Glutamatergic neuron (in vitro differentiated cells): Measurements from ENCODE around the gene TPO. TPM values are rescaled to one million over a fixed set of nuclear protein-coding genes. Genes with fewer than 3 reads are reported as not detected.

Experiments
- DNase-seq: peaks from one replicate; pipeline ENCODE4 v3.0.0; 2022
- H3K27ac Mint-ChIP-seq: one replicate; pipeline ENCODE4 v1.8.0; 2020; ENCODE audit warnings: mild to moderate bottlenecking, mixed read lengths, inconsistent platforms; ENCODE audit not compliant: unreplicated experiment
- H3K27me3 Mint-ChIP-seq: one replicate; pipeline ENCODE4 v1.8.0; 2020; ENCODE audit warnings: mild to moderate bottlenecking, moderate library complexity, mixed read lengths, inconsistent platforms; ENCODE audit not compliant: unreplicated experiment
- H3K36me3 Mint-ChIP-seq: one replicate; pipeline ENCODE4 v1.8.0; 2020; ENCODE audit warnings: mild to moderate bottlenecking, mixed read lengths, inconsistent platforms; ENCODE audit not compliant: unreplicated experiment
- H3K4me1 Mint-ChIP-seq: one replicate; pipeline ENCODE4 v1.8.0; 2020; ENCODE audit warnings: mild to moderate bottlenecking, low read depth, mixed read lengths, inconsistent platforms; ENCODE audit not compliant: unreplicated experiment
- H3K4me3 Mint-ChIP-seq: one replicate; pipeline ENCODE4 v1.8.0; 2020; ENCODE audit warnings: mild to moderate bottlenecking, mixed read lengths, inconsistent platforms; ENCODE audit not compliant: unreplicated experiment
- H3K9me3 Mint-ChIP-seq: one replicate; pipeline ENCODE4 v1.8.0; 2020; ENCODE audit warnings: mild to moderate bottlenecking, moderate library complexity, mixed read lengths, inconsistent platforms; ENCODE audit not compliant: unreplicated experiment
- CTCF ChIP-seq: fragments of 200-600 bp; sonication (generic); IDR thresholded peaks from one replicate; pipeline ENCODE4 v1.5.0; 2021; ENCODE audit not compliant: partially characterized antibody, unreplicated experiment
- total RNA-seq: library from RNA; stranded (reverse); fragmentation: NEBNext Ultra II Directional; extraction: Animal tissue kit (Norgen Biotek cat#: 25700); gene quantifications from one replicate; pipeline ENCODE4 v1.2.1, GENCODE V29; 2021; ENCODE audit not compliant: unreplicated experiment

The TPO gene
- total RNA-seq, 1 donor from 2014 or later: not detected

GRCh38 chr2:1521191-1521877, 108.1 kb downstream of the TPO start:
- no peak overlapping the region for H3K4me3 Mint-ChIP-seq
- no peak for DNase-seq
- H3K36me3 Mint-ChIP-seq: peaks cover 10% of the 10 kb centered on the region
- H3K9me3 Mint-ChIP-seq: no peaks in the 10 kb centered on the region
- no peak for TF ChIP-seq CTCF
- no peak overlapping the region for H3K27ac Mint-ChIP-seq
- peaks cover 4% of the 10 kb centered on the region for H3K27me3 Mint-ChIP-seq
- H3K4me1 Mint-ChIP-seq: peaks cover 11% of the 10 kb centered on the region

- peaks cover 4% of the 10 kb centered on the region for H3K27me3 Mint-ChIP-seq
- peaks cover 10% of the 10 kb centered on the region for H3K36me3 Mint-ChIP-seq
- peaks cover 11% of the 10 kb centered on the region for H3K4me1 Mint-ChIP-seq
- no peak overlapping the region for H3K4me3 Mint-ChIP-seq
- no peak for TF ChIP-seq CTCF
- no peak overlapping the region for H3K27ac Mint-ChIP-seq
- no peak for DNase-seq
- H3K9me3 Mint-ChIP-seq: no peaks in the 10 kb centered on the region
Observed at GRCh38 chr2:1521878-1522830, 108.9 kb downstream of the TPO start.

GRCh38 chr2:1527153-1527992, 114.1 kb downstream of the TPO start:
- Mint-ChIP-seq H3K4me1 (no peaks in the 10 kb centered on the region), H3K36me3 (no peaks in the 10 kb centered on the region), H3K9me3 (no peaks in the 10 kb centered on the region), H3K4me3 (no peak overlapping the region), H3K27me3 (peaks cover 5% of the 10 kb centered on the region), H3K27ac (no peak overlapping the region)
- TF ChIP-seq CTCF: no peak
- no peak for DNase-seq

GRCh38 chr2:1528273-1529064, 115.2 kb downstream of the TPO start:
- H3K27ac Mint-ChIP-seq: no peak overlapping the region
- no peak overlapping the region for H3K4me3 Mint-ChIP-seq
- H3K27me3 Mint-ChIP-seq: peaks cover 1% of the 10 kb centered on the region
- H3K36me3 Mint-ChIP-seq: no peaks in the 10 kb centered on the region
- no peak for TF ChIP-seq CTCF
- no peak for DNase-seq
- no peaks in the 10 kb centered on the region for H3K4me1 Mint-ChIP-seq
- no peaks in the 10 kb centered on the region for H3K9me3 Mint-ChIP-seq
